Mesodermal cell (in vitro differentiated cells): ENCODE results near the gene SLC28A3.

Experiments
- H3K27ac ChIP-seq: 2 replicates; pipeline ENCODE4 v1.7.0; 2013; ENCODE audit warnings: mild to moderate bottlenecking, low read depth, low read length, moderate library complexity; ENCODE audit not compliant: severe bottlenecking
- H3K36me3 ChIP-seq: 2 replicates; pipeline ENCODE4 v1.7.1; 2013; ENCODE audit warnings: mild to moderate bottlenecking, low read length, moderate library complexity; ENCODE audit not compliant: control insufficient read depth, insufficient read depth
- H3K4me1 ChIP-seq: one replicate; pipeline ENCODE4 v1.7.1; 2013; ENCODE audit warnings: mild to moderate bottlenecking, low read length; ENCODE audit not compliant: insufficient read depth, control insufficient read depth, poor library complexity, severe bottlenecking
- H3K4me3 ChIP-seq: 2 replicates; pipeline ENCODE4 v1.7.0; 2013; ENCODE audit warnings: low read length, control low read depth, mild to moderate bottlenecking; ENCODE audit not compliant: insufficient read depth, poor library complexity, severe bottlenecking; ENCODE audit errors: extremely low read depth
- H3K9me3 ChIP-seq: 2 replicates; pipeline ENCODE4 v1.7.1; 2013; ENCODE audit warnings: mild to moderate bottlenecking, low read length, moderate library complexity; ENCODE audit not compliant: control insufficient read depth
- WGBS, 2 experiments: methylation state at CpG; one replicate each; pipeline ENCODE4 v1.1.5; 2013; ENCODE audit warnings: missing lambda C conversion rate in 2 of 2; ENCODE audit not compliant: insufficient coverage in 2 of 2; 5-methylcytosine and 5-hydroxymethylcytosine counted together

Gene SLC28A3

DNA sequence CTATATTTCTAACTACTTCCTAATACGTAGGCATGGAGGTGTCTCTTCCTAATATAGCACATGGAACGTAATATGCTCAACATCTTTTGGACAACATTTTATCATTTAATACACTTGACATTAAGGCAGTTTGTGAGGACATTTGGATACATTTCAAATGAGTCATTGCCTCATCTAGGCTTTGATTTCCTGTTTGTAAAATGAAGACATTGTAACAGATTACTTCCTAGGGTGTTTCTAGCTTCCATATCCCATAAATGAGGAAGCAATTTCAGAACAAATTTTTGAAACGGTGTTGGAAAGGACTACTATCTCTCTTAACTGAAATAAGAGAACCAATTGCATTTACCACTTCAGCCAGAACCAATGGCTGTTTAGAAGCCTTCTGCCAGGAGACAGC, 38.7 kb downstream of the SLC28A3 start:
- Histone ChIP-seq H3K9me3 (no peaks in the 10 kb centered on the region), H3K4me1 (peaks cover 7% of the 10 kb centered on the region), H3K4me3 (no peak overlapping the region), H3K27ac (no peak overlapping the region), H3K36me3 (no peaks in the 10 kb centered on the region)
- 82% methylated on average over 2 of the region's 3 CpGs; no CpG with 5 or more reads in 1 of the 2 experiments for WGBS, 2 experiments

DNA sequence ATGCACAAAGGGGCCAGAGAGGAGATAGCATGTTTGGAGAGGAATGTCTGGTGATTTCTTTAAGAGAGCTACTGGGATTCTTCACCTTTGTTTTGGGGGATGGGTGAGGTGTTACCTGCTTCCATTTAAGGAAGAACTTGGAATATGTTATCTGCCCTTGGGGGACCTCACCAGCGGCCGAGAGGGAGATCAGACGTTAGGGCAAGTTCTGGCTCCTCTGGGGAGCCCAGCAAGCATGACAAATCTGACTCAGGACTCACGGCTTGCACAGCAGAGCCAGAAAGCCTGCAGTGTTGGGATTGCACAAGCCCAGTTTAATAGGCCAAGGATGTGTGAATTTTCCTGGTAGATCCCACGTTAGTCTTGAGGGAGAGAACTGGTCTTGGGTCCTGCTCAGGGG, 40.3 kb downstream of the SLC28A3 start:
- H3K9me3 ChIP-seq: no peaks in the 10 kb centered on the region
- peaks cover 18% of the 10 kb centered on the region for H3K4me1 ChIP-seq
- no peaks in the 10 kb centered on the region for H3K36me3 ChIP-seq
- WGBS, 2 experiments: 59 to 72% methylated on average over 3 to 5 of the region's 5 CpGs
- no peak overlapping the region for H3K4me3 ChIP-seq
- no peak overlapping the region for H3K27ac ChIP-seq

DNA sequence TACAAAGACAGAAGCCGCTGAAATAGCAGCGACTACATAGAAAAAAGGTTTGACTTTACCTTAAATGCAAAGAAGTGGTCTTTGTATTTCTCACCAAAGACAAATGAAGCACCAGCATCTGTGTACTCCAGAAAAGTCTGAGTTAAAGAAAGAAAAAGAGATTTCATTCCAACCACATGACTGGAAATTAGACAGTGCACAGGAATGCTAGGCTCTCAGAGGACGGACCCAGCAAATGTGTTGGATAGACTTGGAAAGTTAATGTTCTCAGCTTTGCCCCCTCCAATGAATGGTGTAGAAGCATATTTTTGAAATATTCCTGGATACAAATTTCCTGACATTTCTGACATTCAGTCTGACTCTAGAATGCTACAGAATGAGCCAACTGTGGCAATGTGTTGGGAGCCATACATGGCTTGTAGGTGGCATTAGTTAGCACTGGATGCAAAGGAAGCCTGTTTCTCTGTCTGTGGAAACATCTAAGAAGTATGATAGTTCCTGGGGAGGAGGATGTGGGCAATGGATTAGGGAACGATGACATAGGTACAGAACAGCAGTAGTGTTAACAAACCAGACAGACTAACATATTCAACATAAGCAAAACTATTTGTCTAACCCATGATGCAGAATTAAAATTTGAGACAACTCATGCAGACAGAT, 43.3 kb downstream of the SLC28A3 start:
- 92 to 100% methylated on average over 2 to 3 of the region's 4 CpGs for WGBS, 2 experiments
- no peak overlapping the region for H3K4me3 ChIP-seq

DNA sequence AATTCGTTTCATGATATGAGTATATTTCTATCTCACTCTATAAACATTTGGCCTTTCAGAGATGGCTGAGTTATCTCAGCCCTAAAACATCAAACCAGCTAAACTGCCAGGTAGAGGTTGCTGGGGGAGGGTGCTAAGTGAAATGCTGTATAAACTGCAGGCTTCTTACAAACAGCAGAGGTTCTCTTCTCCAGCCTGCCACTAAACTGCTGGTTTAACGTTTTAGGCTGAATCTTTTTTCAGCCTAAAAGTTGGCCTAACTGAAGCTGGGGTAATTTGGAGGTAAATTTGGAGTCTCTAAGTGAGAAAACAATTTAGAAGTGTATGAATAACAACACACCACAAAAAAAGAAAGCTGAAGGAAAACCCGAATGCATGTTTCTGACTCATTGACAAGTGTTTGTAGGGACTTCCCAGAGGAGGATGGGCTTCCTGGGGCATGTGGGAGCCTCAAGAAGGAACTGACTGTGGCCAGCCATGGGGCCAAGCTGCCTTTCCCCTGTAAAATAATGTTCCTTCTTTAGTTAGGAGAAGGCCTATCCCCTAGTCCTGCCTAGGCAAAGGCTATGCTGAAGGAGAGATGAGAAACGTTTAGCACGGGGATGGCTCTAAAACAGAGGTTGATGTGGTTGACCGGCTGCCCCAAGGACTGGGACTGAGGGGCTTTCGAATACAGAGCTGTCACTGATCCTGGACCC, 44.3 kb downstream of the SLC28A3 start:
- H3K9me3 ChIP-seq: no peaks in the 10 kb centered on the region
- H3K36me3 ChIP-seq: no peaks in the 10 kb centered on the region
- peaks cover 24% of the 10 kb centered on the region for H3K4me1 ChIP-seq
- H3K27ac ChIP-seq: no peak overlapping the region
- WGBS, 2 experiments: 81 to 91% methylated on average over 4 of the region's 7 CpGs
- no peak overlapping the region for H3K4me3 ChIP-seq

More for the DNA sequence above, 43.3 kb downstream of the SLC28A3 start:
- no peaks in the 10 kb centered on the region for H3K36me3 ChIP-seq
- H3K9me3 ChIP-seq: no peaks in the 10 kb centered on the region
- H3K27ac ChIP-seq: no peak overlapping the region
- H3K4me1 ChIP-seq: peaks cover 24% of the 10 kb centered on the region

DNA sequence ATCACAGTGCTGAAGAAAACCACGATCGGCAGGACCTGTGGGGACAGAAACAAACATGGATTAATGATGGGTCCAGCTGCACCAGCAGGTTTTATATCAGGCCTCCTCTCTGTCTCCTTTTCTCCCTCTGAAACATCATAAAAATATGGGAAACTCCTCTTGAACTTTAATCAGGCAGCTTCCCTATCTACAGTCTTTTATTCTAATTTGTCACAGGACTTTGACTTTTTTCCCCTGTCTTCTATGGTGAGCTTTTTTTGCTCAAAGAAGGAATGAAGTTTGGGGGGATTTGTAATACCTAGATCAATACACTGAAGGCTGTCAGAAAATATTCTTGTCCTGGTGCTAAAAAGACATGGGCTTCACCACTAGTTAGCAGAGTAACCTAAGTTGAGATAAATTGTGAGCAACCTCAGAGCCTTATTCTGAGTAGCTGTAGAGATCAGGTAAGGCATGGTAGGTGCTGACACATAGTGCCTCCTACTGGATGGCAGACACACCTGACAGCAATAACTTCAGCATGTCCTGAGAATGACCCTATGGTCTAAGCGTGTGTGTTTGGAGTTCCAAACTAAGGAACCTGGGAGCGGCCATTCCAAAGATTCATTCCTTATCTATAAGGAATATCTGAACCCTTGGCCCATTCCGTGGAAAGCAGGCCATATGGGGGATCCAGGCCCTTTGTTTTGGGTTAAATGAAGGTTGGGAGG, 46.2 kb downstream of the SLC28A3 start:
- 90 to 100% methylated on average over 2 of the region's 5 CpGs for WGBS, 2 experiments
- Histone ChIP-seq H3K36me3 (no peaks in the 10 kb centered on the region), H3K4me3 (no peak overlapping the region), H3K4me1 (peaks cover 24% of the 10 kb centered on the region), H3K27ac (no peak overlapping the region), H3K9me3 (no peaks in the 10 kb centered on the region)

DNA sequence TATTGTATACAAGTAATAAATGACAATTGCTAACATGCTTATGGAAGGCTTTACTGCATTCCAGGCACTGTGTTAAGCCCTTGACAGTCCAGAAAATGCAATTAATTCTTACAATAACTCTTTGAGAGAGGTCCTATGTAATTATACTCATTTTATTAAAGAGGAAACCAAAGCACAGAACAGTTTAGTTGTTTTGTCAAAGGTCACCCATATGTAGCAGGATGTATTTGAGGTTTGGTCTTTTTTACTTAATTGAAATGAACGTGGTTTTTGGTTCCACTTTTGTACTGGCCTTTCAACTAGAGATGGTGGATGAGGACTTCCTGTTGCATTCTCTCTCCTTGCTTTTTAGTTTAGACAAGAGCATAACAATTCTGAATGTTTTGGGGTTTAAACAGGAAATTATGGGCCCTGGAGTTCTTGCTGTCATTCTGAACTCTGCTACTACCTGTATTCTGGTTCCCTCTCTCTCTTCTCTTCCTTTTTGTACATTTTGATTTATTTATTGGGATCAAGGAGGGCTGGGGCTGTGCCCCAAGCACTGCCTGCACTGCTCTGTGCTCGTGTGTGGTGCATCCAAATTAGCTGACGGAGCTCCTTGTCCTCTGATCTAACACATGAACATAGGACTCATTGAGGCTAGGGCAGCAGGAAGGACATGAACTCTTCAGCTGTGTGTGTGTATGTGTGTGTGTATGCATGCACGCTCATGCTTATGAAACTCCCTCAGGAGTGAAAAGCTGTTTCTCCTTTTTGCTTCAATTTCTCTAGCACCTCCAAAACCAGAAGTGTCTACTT, 47.4 kb downstream of the SLC28A3 start:
- WGBS, 2 experiments: 93 to 100% methylated on average over 2 to 3 of the region's 4 CpGs
- Histone ChIP-seq H3K4me3 (no peak overlapping the region), H3K4me1 (peaks cover 24% of the 10 kb centered on the region), H3K27ac (no peak overlapping the region), H3K9me3 (no peaks in the 10 kb centered on the region), H3K36me3 (no peaks in the 10 kb centered on the region)

DNA sequence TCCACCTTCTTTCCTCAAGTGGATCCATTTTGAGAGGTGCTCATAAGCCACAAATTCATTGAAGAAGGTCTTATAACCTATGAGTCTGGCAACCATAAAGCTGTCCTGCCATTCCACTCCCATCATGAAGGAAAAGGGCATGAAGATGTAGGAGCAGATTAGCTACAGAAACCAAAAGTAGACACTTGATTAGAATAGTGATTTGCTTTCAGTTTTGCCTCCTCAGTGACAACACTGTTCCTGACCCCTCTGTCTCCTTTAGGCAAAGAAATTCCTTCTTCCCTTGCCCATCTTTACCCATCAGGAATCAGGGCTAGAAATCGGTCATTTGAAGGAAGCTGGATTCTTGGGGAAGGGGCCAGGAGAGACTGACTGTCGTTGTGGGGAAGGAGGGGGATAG, 55.2 kb downstream of the SLC28A3 start:
- 69 to 80% methylated on average over 1 to 2 of the region's 2 CpGs for WGBS, 2 experiments
- H3K27ac ChIP-seq: no peak overlapping the region
- H3K4me3 ChIP-seq: no peak overlapping the region
- H3K9me3 ChIP-seq: no peaks in the 10 kb centered on the region
- no peaks in the 10 kb centered on the region for H3K36me3 ChIP-seq
- H3K4me1 ChIP-seq: no peaks in the 10 kb centered on the region

DNA sequence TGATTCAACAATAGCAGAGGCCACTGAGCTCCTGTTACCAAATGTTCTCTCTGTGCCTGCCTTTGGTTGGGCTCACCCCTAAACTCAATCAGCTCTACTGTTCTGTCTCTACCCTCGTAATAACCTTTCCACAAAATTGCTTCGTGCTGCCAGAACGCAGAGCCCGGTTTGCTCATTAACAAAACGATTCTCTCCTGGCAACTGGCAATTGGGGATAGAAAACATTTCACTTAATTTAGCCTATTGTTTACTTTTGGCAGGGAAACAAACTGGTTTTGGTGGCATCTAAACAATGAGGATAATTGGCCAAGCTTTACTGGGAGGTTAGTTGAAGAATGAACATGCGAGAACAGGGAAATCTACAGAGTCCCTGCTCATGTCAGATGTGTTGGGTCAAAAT, 56.6 kb downstream of the SLC28A3 start:
- 89% methylated on average over 6 of the region's 6 CpGs; no CpG with 5 or more reads in 1 of the 2 experiments for WGBS, 2 experiments
- Histone ChIP-seq H3K36me3 (no peaks in the 10 kb centered on the region), H3K4me3 (no peak overlapping the region), H3K4me1 (no peaks in the 10 kb centered on the region), H3K9me3 (no peaks in the 10 kb centered on the region), H3K27ac (no peak overlapping the region)

DNA sequence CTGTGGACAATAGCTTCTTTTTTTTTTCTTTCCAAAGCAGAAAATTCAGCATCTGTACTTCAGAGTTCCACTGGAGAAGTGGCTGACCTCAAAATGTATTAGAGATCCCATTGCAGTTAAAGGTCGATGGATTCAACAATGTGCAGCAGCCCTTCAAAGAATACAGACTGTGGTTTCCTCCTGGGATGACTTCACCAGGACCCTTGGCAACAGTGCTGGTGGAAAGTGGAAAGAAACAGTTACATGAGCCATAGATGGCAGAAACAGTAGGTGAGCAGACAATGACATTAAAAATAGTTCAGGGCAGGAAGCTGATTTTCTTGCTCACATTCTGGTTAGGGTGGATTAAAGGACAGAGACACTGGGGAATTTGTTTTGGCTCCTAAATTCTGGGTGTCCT, 62.4 kb downstream of the SLC28A3 start:
- no peak overlapping the region for H3K27ac ChIP-seq
- H3K4me3 ChIP-seq: no peak overlapping the region
- H3K4me1 ChIP-seq: no peaks in the 10 kb centered on the region
- 80 to 100% methylated on average over 1 of the region's 1 CpG for WGBS, 2 experiments
- no peaks in the 10 kb centered on the region for H3K36me3 ChIP-seq
- H3K9me3 ChIP-seq: no peaks in the 10 kb centered on the region

DNA sequence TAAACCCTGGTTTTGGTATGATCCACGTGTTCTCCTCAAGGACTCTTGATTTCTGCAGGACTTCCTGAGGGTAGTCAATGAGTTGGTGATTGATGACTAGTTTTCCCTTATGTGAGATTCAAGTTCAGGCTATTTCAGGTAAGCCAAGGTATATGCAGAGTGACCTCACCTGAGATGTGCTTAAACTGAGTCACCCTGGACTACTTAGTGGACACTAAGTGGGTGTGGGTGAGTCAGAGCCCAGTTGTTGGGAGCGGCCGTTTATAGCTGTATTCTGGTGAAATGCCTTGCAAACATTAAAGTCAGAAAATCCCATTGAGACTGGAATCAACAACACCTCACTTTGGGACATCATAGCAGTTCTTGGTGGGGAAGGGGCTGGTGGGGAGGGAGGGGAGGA, 62.9 kb downstream of the SLC28A3 start:
- Histone ChIP-seq H3K9me3 (no peaks in the 10 kb centered on the region), H3K27ac (no peak overlapping the region), H3K4me3 (no peak overlapping the region), H3K36me3 (no peaks in the 10 kb centered on the region), H3K4me1 (no peaks in the 10 kb centered on the region)
- 67 to 94% methylated on average over 1 to 3 of the region's 3 CpGs for WGBS, 2 experiments
